Measurements from ENCODE around the gene MAN2C1.
A peak's percentile ranks its signal among the peaks of the same experiment; 100 is the strongest.
"Not testable (repeated sequence)": the region's sequence is repeated elsewhere in the genome, so short reads cannot be mapped to it uniquely, and the experiment has no call there.

The MAN2C1 gene

DNA sequence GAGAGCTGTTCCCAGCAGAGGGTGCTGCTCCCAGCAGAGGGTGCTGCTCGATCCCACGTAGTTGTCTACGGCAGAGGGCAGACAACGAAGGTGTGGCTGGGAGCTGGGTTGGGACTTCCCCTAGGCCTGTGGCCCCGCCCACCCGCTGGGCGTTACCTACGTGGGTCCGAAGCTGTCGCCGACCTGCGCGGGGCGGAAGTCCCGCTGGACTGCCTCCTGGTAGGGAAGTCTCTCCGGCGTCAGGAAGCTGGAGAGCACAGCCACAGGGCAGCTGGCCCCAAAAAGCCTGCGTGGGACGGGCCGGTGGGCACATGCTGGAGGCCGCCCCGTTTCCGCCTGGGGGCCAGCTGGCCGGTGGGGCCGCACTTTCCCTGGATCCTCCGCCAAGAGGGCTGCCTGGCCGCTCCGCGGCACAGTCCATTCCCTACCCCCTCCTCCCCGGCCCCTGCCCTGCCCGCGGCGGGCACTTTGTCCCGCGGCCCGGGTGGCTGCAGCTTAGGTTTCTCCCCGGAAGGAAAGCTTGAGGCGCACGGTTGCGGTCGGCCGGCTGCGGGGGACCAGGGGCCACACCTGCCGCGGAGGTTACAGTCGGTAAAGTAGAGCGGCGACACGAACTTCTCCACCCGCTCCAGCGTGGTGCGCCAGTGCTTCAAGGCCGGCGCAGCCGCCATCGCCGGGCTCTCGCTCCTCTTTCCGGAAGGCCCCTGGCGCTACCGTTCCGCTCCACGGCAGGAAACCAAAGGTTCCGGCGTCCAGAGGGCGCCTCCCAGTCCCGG is at the start of gene MAN2C1:
MAN2C1 (minus strand) TSS at position 695 of the 776 bp plus-strand sequence; CDS start at position 671, 24 bp downstream.
- DNase-seq (ENCODE audit: low read depth): peak; percentile 86

- DNase-seq (ENCODE audit: low read depth): no peak
Measured at GRCh38 chr15:75416584-75416983, 48.2 kb upstream of the MAN2C1 start.

- DNase-seq (ENCODE audit: low read depth): no peak
Measured at GRCh38 chr15:75410196-75410595, 41.8 kb upstream of the MAN2C1 start.

GRCh38 chr15:75407083-75407482 is 38.7 kb upstream of the MAN2C1 start:
- DNase-seq (ENCODE audit: low read depth): no peak

- no peak for DNase-seq (ENCODE audit: low read depth)
Measured at GRCh38 chr15:75403892-75404291, 35.5 kb upstream of the MAN2C1 start.

GRCh38 chr15:75397494-75397893 is 29.1 kb upstream of the MAN2C1 start:
- no peak for DNase-seq (ENCODE audit: low read depth)

- no peak for DNase-seq (ENCODE audit: low read depth)
Measured at GRCh38 chr15:75389791-75390382, 21.5 kb upstream of the MAN2C1 start.

DNA sequence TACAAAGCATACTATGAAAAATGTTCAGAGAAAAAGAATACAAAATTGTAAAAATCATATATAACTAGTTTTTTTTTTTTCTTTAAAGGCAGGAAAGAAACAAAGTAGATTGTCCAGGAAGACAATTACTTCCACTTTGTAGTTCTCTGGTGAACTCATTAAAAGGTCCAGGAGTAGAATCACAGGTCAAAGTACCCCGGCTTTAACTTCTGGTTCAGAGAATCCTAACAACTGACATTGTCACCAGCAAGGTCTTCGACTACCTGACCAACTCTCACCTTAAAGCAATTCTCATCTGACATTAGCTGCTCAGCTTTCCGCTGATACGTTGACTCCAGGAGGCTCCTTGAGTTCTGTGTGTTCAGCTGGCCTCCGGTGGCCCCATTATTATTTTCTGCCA is 15.6 kb upstream of the MAN2C1 start:
- not testable (repeated sequence) for DNase-seq (ENCODE audit: low read depth)

GRCh38 chr15:75380773-75381172 is 12.4 kb upstream of the MAN2C1 start:
- no peak for DNase-seq (ENCODE audit: low read depth)

GRCh38 chr15:75371901-75372688 is 3.7 kb upstream of the MAN2C1 start:
- DNase-seq (ENCODE audit: low read depth): no peak

DNA sequence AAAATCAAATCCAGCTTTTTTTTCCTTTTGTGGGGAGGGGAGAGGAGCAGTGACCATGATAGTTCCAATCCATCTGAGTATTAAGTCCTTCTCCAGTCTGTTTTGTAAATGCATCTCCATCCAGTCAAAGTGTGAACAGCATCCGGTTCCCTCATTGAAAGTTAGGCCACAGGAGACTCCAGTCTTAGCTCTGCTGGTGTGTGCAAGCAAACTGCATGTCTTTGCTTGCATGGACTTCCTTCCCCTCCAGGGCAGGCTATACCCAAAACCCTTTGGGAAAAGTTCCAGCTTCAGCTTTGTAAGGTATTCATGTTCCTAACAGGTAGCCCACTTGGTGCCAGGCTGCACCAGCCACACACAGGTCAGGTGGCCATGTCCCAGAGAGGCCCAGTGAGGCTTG is 3.1 kb upstream of the MAN2C1 start:
- no peak for DNase-seq (ENCODE audit: low read depth)

DNA sequence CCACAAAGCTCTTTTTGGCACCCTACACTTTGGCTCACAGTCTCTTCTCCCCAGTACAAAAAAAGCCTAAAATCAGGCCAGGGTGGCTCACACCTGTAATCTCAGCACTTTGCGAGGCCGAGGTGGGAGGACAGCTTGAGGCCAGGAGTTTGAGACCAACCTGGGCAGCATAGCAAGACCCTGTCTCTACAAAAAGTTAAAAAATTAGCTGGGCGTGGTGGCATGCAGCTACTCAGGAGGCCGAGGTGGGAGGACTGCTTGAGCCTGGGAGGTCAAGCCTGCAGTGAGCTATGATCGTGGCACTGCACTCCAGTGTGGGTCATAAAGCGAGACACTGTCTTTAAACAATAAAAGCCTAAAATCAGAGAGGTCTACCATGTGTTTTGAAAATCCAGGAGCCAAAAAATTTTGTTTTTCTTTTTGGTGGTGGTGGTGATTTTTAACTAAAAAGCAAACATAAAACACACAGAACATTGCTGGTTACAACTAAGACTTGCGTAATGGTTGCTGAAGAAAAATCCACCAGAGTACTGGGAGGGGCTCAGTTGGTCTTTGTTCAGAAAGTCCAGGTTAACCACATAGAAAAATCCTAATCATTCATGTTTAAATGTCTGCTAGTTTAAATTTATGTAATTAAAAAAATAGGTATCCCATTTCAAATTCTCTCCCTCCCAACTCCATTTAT is 1.6 kb upstream of the MAN2C1 start:
- DNase-seq (ENCODE audit: low read depth): no peak

- DNase-seq (ENCODE audit: low read depth): no peak
Measured at GRCh38 chr15:75368689-75369239, 357 bp upstream of the MAN2C1 start.

DNA sequence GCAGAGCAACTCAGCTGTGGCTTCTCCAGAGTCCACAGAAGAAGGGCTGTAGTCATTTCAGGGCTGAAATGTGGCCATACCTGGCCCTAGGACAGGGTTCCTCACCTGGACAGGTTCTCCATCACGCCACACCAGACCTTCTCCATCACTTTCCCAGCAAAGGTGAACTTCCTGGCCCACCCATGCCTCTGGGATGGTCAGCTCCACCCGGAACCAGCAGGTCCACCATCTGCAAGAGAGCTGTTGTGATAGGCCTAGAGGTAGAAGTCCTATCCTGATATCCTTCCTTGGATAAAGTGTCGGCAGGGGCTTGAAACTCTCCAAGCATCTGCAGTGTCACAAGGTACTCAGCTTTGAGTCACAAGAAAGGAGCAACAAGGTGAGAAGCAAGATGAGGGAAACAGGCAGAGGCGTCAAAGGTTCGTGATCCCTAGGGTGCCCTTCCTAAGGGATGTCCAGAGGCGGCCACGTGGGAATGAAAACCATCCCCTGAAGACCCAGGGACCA is 948 bp downstream of the MAN2C1 start:
- DNase-seq (ENCODE audit: low read depth): no peak

DNA sequence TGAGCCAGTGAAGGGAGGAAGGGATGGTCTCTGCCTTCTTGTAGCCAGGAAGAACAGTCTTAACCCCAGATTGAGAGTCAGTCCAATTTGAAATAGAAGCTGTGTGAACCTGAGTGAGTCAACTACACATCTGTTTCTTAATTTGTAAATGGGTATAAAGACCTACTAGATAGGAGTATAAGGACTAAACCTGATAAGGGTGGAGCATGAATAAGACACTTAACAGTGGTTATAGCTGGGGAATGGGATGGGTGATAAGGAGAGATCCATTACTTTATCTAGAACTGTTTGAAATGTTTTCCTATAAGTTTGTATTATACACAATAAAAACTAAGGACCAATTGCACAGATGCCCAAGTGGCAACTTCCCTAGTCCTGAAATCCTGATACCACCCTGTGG is 1.4 kb downstream of the MAN2C1 start:
- DNase-seq (ENCODE audit: low read depth): no peak

DNA sequence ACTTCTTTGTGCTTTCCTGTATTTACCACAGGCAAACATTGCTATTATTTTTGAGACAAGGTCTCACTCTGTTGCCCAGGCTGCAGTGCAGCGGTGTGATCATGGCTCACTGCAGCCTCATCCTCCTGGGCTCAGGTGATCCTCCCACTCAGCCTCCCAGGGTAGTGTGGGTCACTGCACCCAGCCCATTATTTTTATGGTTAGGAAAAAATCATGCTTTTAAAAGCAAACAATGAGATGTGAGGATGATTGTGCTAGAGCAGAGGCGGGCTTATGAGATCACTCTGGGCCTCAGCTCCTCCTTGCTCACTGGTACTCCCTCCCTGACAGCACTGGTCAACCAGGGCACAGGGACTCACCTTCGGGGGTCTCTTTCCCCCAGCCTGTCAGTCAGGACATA is 2.2 kb downstream of the MAN2C1 start:
- DNase-seq (ENCODE audit: low read depth): no peak

DNA sequence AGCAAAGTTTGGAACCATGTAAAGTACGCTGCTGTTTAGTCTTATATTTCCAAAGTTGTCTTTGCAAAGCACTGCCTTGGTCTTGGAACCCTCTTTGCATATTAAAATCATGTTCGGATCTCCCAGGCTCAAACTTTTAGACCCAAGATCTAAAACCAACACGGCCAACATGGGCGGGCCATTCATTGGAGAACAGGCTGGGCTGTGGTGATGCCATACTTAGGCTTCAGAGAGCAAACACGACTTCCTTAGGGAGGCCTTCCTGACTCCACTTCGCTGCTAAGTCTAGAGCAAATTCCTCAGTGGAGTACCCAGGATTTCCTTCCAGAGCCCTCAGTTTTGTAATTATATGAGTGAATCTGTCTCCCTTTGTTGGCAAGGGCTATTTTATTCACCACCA is 3.5 kb downstream of the MAN2C1 start:
- DNase-seq (ENCODE audit: low read depth): no peak

DNA sequence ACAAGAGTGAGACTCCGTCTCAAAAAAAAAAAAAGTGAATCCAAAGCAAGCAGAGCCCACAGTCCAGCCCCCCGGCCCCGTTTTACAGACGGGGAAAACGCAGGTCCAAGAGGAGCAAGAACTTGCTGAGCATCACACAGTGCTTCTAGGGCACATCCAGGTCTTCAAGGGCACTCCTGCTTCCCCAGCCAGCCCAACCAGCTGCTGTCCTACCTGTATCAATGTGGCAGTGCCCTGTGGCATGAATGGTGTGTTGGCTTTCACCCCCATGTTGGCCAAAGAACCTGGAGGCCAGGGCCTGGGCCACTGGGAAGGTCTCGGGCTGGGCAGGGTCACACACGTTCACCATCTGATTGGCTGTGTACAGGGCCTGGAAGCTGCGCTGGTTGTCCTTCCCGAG is 4.6 kb downstream of the MAN2C1 start:
- no peak for DNase-seq (ENCODE audit: low read depth)

DNA sequence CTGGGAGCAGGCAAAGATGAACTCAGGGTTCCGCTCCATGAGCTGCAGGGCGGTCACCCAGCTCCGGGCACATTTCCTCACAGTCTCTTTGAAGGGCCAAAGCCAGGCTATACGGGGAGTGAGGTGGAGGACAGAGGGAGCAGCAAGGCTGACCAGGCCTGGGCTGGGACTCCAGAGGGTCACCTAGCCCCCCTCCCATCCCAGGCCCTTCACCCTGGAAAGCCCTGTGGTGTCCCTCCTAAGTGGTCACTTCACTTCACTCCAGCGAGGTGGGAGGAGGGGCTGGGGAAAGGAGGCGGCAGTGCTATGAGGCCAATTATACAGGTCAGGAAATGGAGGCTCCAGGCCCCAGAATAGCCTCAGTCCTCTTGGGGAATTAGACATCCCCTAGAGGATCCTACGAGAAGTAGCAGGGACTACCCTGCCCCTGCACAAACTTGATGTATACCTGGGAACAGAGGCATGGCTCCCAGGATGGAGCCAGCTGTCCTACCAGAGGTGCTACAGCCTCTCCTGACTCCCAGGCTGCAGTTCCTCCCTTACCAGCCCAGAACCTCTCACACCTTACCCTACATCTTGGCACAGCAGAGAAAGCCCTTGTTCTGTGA is 5.7 kb downstream of the MAN2C1 start:
- no peak for DNase-seq (ENCODE audit: low read depth)

GRCh38 chr15:75361989-75362641 is 6.3 kb downstream of the MAN2C1 start:
- no peak for DNase-seq (ENCODE audit: low read depth)

All from stimulated activated CD8-positive, alpha-beta memory T cell treated with anti-CD3 and anti-CD28 coated beads, Interleukin-15, amount 100 ng/mL, for 24 hours (primary cell).